H1 (cell line): ENCODE measurements around the gene SORBS1. TPM values are rescaled to one million over a fixed set of nuclear protein-coding genes. Genes with fewer than 3 reads are reported as not detected.

Source experiments
- CTCF ChIA-PET: fragments of 300-600 bp; sonication (Branson Sonifier 250); formaldehyde crosslinking; loops from one replicate; lab custom pipeline; 2021; ENCODE audit not compliant: partially characterized antibody; lab: Charles Lee
- POLR2A ChIA-PET: fragments of 300-600 bp; sonication (Branson Sonifier 250); formaldehyde crosslinking; loops from one replicate; lab custom pipeline; 2021; ENCODE audit warnings: inconsistent platforms; ENCODE audit not compliant: partially characterized antibody; lab: Charles Lee
- DNase-seq, 2 experiments: peaks; one replicate each; pipeline versions ENCODE4 v3.0.0 to v3.0.0-alpha.2; 2010 to 2022; ENCODE audit warnings: low spot score in 2 of 2, low read depth in 1 of 2, mixed read lengths in 1 of 2
- FAIRE-seq: peaks from 2 replicates; lab custom pipeline; 2011; peaks lifted over from hg19 to GRCh38; lab: Jason Lieb, UNC
- H2AFZ ChIP-seq: 2 replicates; pipeline ENCODE4 v1.8.1; 2012; ENCODE audit warnings: low read length, inconsistent platforms
- H2AK5ac ChIP-seq: 2 replicates; pipeline ENCODE4 v1.6.1; 2013; ENCODE audit warnings: low read depth, low read length
- H2BK120ac ChIP-seq: replicated peaks from 2 replicates; pipeline ENCODE3; 2013; ENCODE audit warnings: low read depth, low read length, inconsistent platforms
- H2BK12ac ChIP-seq: 2 replicates; pipeline ENCODE4 v1.6.1; 2013; ENCODE audit warnings: low read depth, low read length
- H2BK15ac ChIP-seq: 2 replicates; pipeline ENCODE4 v1.6.1; 2013; ENCODE audit warnings: low read length
- H2BK20ac ChIP-seq: 2 replicates; pipeline ENCODE4 v1.6.1; 2013; ENCODE audit warnings: low read length
- H2BK5ac ChIP-seq: 2 replicates; pipeline ENCODE4 v1.6.1; 2013; ENCODE audit warnings: low read depth, low read length
- H3K14ac ChIP-seq: 2 replicates; pipeline ENCODE4 v1.6.1; 2013; ENCODE audit warnings: inconsistent platforms; ENCODE audit not compliant: insufficient read length
- H3K18ac ChIP-seq: 2 replicates; pipeline ENCODE4 v1.6.1; 2013; ENCODE audit warnings: low read length; ENCODE audit errors: extremely low read depth
- H3K23ac ChIP-seq: 2 replicates; pipeline ENCODE4 v1.6.1; 2013; ENCODE audit warnings: inconsistent platforms; ENCODE audit not compliant: insufficient read length
- H3K23me2 ChIP-seq: 2 replicates; pipeline ENCODE4 v1.6.1; 2013; ENCODE audit warnings: low read depth, low read length
- H3K27ac ChIP-seq: 2 replicates; pipeline ENCODE4 v1.6.1; 2011; ENCODE audit warnings: low read depth, low read length, inconsistent platforms
- H3K27me3 ChIP-seq, 4 experiments: replicated peaks in 1 of 4; 1 replicate in 1 of 4; 2 replicates in 3 of 4; pipeline versions ENCODE4 v1.6.1 to v1.8.1; 2011 to 2013; ENCODE audit warnings: low read length in 3 of 4, mild to moderate bottlenecking in 3 of 4, inconsistent platforms in 2 of 4, mixed read lengths in 2 of 4, moderate library complexity in 1 of 4; ENCODE audit not compliant: control insufficient read depth in 3 of 4, insufficient read depth in 3 of 4; ENCODE audit errors: extremely low read depth in 1 of 4
- H3K36me3 ChIP-seq, 4 experiments: 2 replicates each; pipeline versions ENCODE4 v1.6.1 to v1.8.1; 2011 to 2013; ENCODE audit warnings: mild to moderate bottlenecking in 4 of 4, low read length in 3 of 4, moderate library complexity in 2 of 4, control low read depth in 1 of 4, inconsistent platforms in 1 of 4; ENCODE audit not compliant: insufficient read depth in 4 of 4, control insufficient read depth in 2 of 4
- H3K4ac ChIP-seq: replicated peaks from 2 replicates; pipeline ENCODE3; 2013; ENCODE audit warnings: low read length, low read depth, mixed read lengths, inconsistent platforms; ENCODE audit not compliant: insufficient read length
- H3K4me1 ChIP-seq, 4 experiments: replicated peaks in 1 of 4; 1 replicate in 1 of 4; 2 replicates in 3 of 4; pipeline versions ENCODE4 v1.6.1 to v1.8.1; 2011 to 2013; ENCODE audit warnings: low read length in 3 of 4, inconsistent platforms in 2 of 4, mixed read lengths in 1 of 4; ENCODE audit not compliant: insufficient read depth in 4 of 4, control insufficient read depth in 3 of 4
- H3K4me2 ChIP-seq, 2 experiments: 2 replicates each; pipeline versions ENCODE4 v1.6.1 to v1.8.1; 2011 to 2013; ENCODE audit warnings: low read depth in 2 of 2, low read length in 2 of 2, control low read depth in 1 of 2, inconsistent platforms in 1 of 2, mild to moderate bottlenecking in 1 of 2; ENCODE audit not compliant: insufficient read depth in 1 of 2
- H3K4me3 ChIP-seq, 4 experiments: fragments of 200-600, 300-600 bp in 1 of 4; sonication (generic), shearing (Covaris generic), sonication (Bioruptor Twin) in 1 of 4; 2 replicates each; pipeline versions ENCODE4 v1.5.1 to v1.8.1; 2011 to 2016; ENCODE audit warnings: low read length in 4 of 4, low read depth in 3 of 4, control low read depth in 2 of 4, inconsistent platforms in 2 of 4, mild to moderate bottlenecking in 2 of 4, mixed read lengths in 1 of 4, moderate library complexity in 1 of 4; ENCODE audit not compliant: insufficient read depth in 2 of 4; ENCODE audit errors: extremely low read depth in 1 of 4
- H3K56ac ChIP-seq: replicated peaks from 2 replicates; pipeline ENCODE3; 2013; ENCODE audit warnings: low read depth, mild to moderate bottlenecking, mixed read lengths, low read length, inconsistent platforms; ENCODE audit not compliant: insufficient read length
- H3K79me1 ChIP-seq: 2 replicates; pipeline ENCODE4 v1.6.1; 2013; ENCODE audit warnings: low read depth, low read length, control low read depth
- H3K79me2 ChIP-seq, 2 experiments: 2 replicates each; pipeline versions ENCODE4 v1.6.1 to v1.8.1; 2012 to 2013; ENCODE audit warnings: low read length in 2 of 2, mild to moderate bottlenecking in 2 of 2, inconsistent platforms in 1 of 2; ENCODE audit not compliant: insufficient read depth in 2 of 2, control insufficient read depth in 1 of 2
- H3K9ac ChIP-seq, 4 experiments: replicated peaks in 1 of 4; 1 replicate in 1 of 4; 2 replicates in 3 of 4; pipeline versions ENCODE4 v1.6.1 to v1.8.1; 2011 to 2013; ENCODE audit warnings: low read depth in 3 of 4, low read length in 3 of 4, control low read depth in 2 of 4, mild to moderate bottlenecking in 2 of 4, moderate library complexity in 2 of 4, inconsistent platforms in 1 of 4; ENCODE audit errors: extremely low read depth in 1 of 4
- H3K9me3 ChIP-seq, 2 experiments: 2 replicates each; pipeline versions ENCODE4 v1.6.1 to v1.8.1; 2012 to 2013; ENCODE audit warnings: mild to moderate bottlenecking in 2 of 2, moderate library complexity in 2 of 2, control low read depth in 1 of 2, inconsistent platforms in 1 of 2, low read depth in 1 of 2, low read length in 1 of 2, mixed read lengths in 1 of 2; ENCODE audit not compliant: insufficient read depth in 2 of 2
- H4K20me1 ChIP-seq, 2 experiments: replicated peaks in 1 of 2; 2 replicates each; pipeline versions ENCODE3 to v1.8.1; 2011 to 2013; ENCODE audit warnings: inconsistent platforms in 2 of 2, low read length in 2 of 2, mild to moderate bottlenecking in 1 of 2; ENCODE audit not compliant: insufficient read depth in 2 of 2, control insufficient read depth in 1 of 2
- H4K5ac ChIP-seq: 2 replicates; pipeline ENCODE4 v1.6.1; 2013; ENCODE audit warnings: low read length, low read depth, mixed read lengths, inconsistent platforms; ENCODE audit not compliant: insufficient read length
- H4K8ac ChIP-seq: 2 replicates; pipeline ENCODE4 v1.8.0; 2013; ENCODE audit warnings: mild to moderate bottlenecking, moderate library complexity, low read length, inconsistent platforms; ENCODE audit not compliant: insufficient read depth; ENCODE audit errors: extremely low read depth
- H4K91ac ChIP-seq: replicated peaks from 2 replicates; pipeline ENCODE3; 2013; ENCODE audit warnings: low read length, mixed read lengths, inconsistent platforms; ENCODE audit not compliant: insufficient read length
- BRCA1 ChIP-seq: IDR thresholded peaks from 2 replicates; pipeline ENCODE4 v1.6.1; 2012; ENCODE audit warnings: low read depth, low read length, improper control_type of control experiment
- CREB1 ChIP-seq: IDR thresholded peaks from 2 replicates; pipeline ENCODE4 v1.6.1; 2012; ENCODE audit warnings: inconsistent platforms
- EZH2 ChIP-seq: fragments of 200-600 bp; sonication (generic); IDR thresholded peaks from 2 replicates; pipeline ENCODE4 v1.7.1; 2012; ENCODE audit warnings: low read depth, mild to moderate bottlenecking, moderate library complexity, low read length, inconsistent platforms; ENCODE audit not compliant: severe bottlenecking
- FOSL1 ChIP-seq: IDR thresholded peaks from 2 replicates; pipeline ENCODE4 v1.6.1; 2011; ENCODE audit warnings: mild to moderate bottlenecking, low read depth, low read length, moderate library complexity; ENCODE audit not compliant: insufficient read depth
- GABPA ChIP-seq: IDR thresholded peaks from 2 replicates; pipeline ENCODE4 v1.6.1; 2011; ENCODE audit warnings: mild to moderate bottlenecking, low read length, moderate library complexity, borderline replicate concordance; ENCODE audit not compliant: insufficient read depth
- HDAC2 ChIP-seq, 2 experiments: fragments of 300-600 bp in 1 of 2; sonication (generic) in 1 of 2; IDR thresholded peaks; 2 replicates each; pipeline ENCODE4 v1.6.1; 2011 to 2012; ENCODE audit warnings: low read depth in 2 of 2, low read length in 2 of 2, mild to moderate bottlenecking in 2 of 2, moderate library complexity in 2 of 2, borderline replicate concordance in 1 of 2, inconsistent platforms in 1 of 2
- KDM1A ChIP-seq: fragments of 200-600, 300-600 bp; sonication (generic); IDR thresholded peaks from 2 replicates; pipeline ENCODE4 v1.7.1; 2016; ENCODE audit warnings: mild to moderate bottlenecking, low read length, borderline replicate concordance
- SIX5 ChIP-seq: IDR thresholded peaks from 2 replicates; pipeline ENCODE4 v1.6.1; 2011; ENCODE audit warnings: mild to moderate bottlenecking, low read depth, low read length
- SP4 ChIP-seq: IDR thresholded peaks from 2 replicates; pipeline ENCODE4 v1.6.1; 2012; ENCODE audit warnings: low read length, inconsistent platforms
- SRF ChIP-seq: IDR thresholded peaks from 2 replicates; pipeline ENCODE4 v1.6.1; 2011; ENCODE audit warnings: mild to moderate bottlenecking, low read depth, low read length, moderate library complexity
- WGBS, 2 experiments: shearing (Covaris generic) in 1 of 2; methylation state at CpG; one replicate each; pipeline versions ENCODE4 v1.1.6 to v1.1.7; 2013 to 2015; ENCODE audit warnings: low lambda C conversion rate in 2 of 2, mixed read lengths in 2 of 2, inconsistent platforms in 1 of 2, low coverage in 1 of 2, missing lambda C conversion rate in 1 of 2; ENCODE audit not compliant: insufficient replicate concordance in 2 of 2, insufficient coverage in 1 of 2, insufficient read length in 1 of 2; ENCODE audit errors: extremely low coverage in 1 of 2, missing lambda C conversion rate in 1 of 2; 5-methylcytosine and 5-hydroxymethylcytosine counted together
- polyA plus RNA-seq, 7 experiments: library from polyadenylated mRNA; depleted of rRNA in 3 of 7; stranded (reverse) in 5 of 7; unstranded in 2 of 7; fragments of >200 nt in 5 of 7; fragments of 200-250 nt in 2 of 7; gene quantifications; 1 replicate in 5 of 7; 2 replicates in 1 of 7; 4 replicates in 1 of 7; pipeline versions ENCODE4 v1.2.1 to v1.2.3, GENCODE V29; 2011 to 2013; ENCODE audit warnings: missing spikeins in 2 of 7, mixed read lengths in 2 of 7
- total RNA-seq: library from RNA; stranded (reverse); fragmentation: NEBNext Ultra II Directional; extraction: Animal tissue kit (Norgen Biotek cat#: 25700); gene quantifications from 2 replicates; pipeline ENCODE4 v1.2.1, GENCODE V29; 2021
- TF ChIP-seq, protein P1 (sequence below), 3 experiments: IDR thresholded peaks; 1 replicate in 2 of 3; 2 replicates in 1 of 3; pipeline versions ENCODE4 v1.5.1 to v1.6.1; 2011; ENCODE audit warnings: low read length in 3 of 3, mild to moderate bottlenecking in 3 of 3, inconsistent platforms in 2 of 3, low read depth in 1 of 3, moderate library complexity in 1 of 3; ENCODE audit not compliant: insufficient read depth in 1 of 3; ENCODE audit errors: control extremely low read depth in 1 of 3

SORBS1 gene
- total and polyA plus RNA-seq, 2 of the 8 experiments (the other 6 are each of a cell fraction or from before 2014, with no cell fraction given): 16.0 to 35.0 TPM

DNA sequence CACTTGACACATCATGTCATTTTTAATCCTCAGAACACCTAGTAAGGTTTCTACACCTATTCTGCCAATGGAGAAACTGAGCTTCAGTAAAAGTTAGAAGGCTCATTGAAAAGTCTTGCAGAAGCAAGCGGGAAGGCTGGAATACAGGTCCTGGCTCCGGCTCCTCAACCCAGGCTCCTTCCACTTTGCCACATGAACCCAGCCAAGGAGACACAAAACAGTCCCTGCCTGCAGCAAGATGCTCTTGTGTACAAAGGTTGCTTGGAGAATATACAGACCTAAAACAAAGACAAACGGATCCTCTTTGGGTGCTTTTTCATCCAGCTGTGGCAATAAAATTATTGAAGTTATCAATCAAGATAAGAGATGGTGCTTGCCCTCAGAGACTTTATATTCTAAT lies 106.8 kb downstream of the SORBS1 start:
- H2BK12ac ChIP-seq: no peak overlapping the region
- POLR2A ChIA-PET: interaction anchor here (1.1 kb wide), 1 partner anchor 24 kb away, joined by 3 read pairs; no protein-coding TSS in a partner anchor
- 90% methylated on average over 3 of the region's 3 CpGs; no CpG with 5 or more reads in 1 of the 2 experiments for WGBS, 2 experiments
- H3K27ac ChIP-seq: no peak overlapping the region
- no peaks in the 10 kb centered on the region for H3K36me3 ChIP-seq
- FAIRE-seq: no peak
- H2BK20ac ChIP-seq: no peak overlapping the region
- no peak overlapping the region for H3K56ac ChIP-seq
- no peak overlapping the region for H2AK5ac ChIP-seq
- no peaks in the 10 kb centered on the region for H3K9me3 ChIP-seq
- H4K20me1 ChIP-seq: peaks cover 0 to 2% of the 10 kb centered on the region in 2 experiments
- DNase-seq: no peak
- H3K14ac ChIP-seq: no peak overlapping the region
- H4K5ac ChIP-seq: no peak overlapping the region
- H2BK5ac ChIP-seq: no peak overlapping the region
- H4K8ac ChIP-seq: no peak overlapping the region
- no peaks in the 10 kb centered on the region for H3K79me1 ChIP-seq
- no peak overlapping the region for H3K9ac ChIP-seq
- H4K91ac ChIP-seq: no peak overlapping the region
- no peak overlapping the region for H3K4me3 ChIP-seq
- no peak overlapping the region for H3K4me2 ChIP-seq
- CTCF ChIA-PET: interaction anchor here (0.8 to 20.8 kb wide), 7 partner anchors 9 to 150 kb away, joined by 3 to 284 read pairs (median 6); no protein-coding TSS in a partner anchor
- 0 out of 4 replicates have a peak, but pooled peaks cover 0 to 3% of the 10 kb centered on the region in 2 experiments for H3K79me2 ChIP-seq
- no peak overlapping the region for H3K23ac ChIP-seq
- no peaks in the 10 kb centered on the region for H3K27me3 ChIP-seq
- no peak overlapping the region for H2BK120ac ChIP-seq
- no peak overlapping the region for H2BK15ac ChIP-seq
- H3K4me1 ChIP-seq: peaks cover 0 to 4% (median under 1%) of the 10 kb centered on the region in 4 experiments; a peak in 2 of 7 replicates
- H3K4ac ChIP-seq: no peak overlapping the region
- no peak overlapping the region for H2AFZ ChIP-seq
- no peaks in the 10 kb centered on the region for H3K23me2 ChIP-seq
- H3K18ac ChIP-seq: no peak overlapping the region
- no peak for TF ChIP-seq KDM1A
- no peak for TF ChIP-seq CREB1
- no peak for TF ChIP-seq HDAC2 (IDR thresholded peaks at IDR 0.05; ENCODE audit: borderline replicate concordance in 1 of 2, low read depth in 2 of 2, low read length in 2 of 2)
- TF ChIP-seq SRF: no peak
- TF ChIP-seq, protein P1, sequence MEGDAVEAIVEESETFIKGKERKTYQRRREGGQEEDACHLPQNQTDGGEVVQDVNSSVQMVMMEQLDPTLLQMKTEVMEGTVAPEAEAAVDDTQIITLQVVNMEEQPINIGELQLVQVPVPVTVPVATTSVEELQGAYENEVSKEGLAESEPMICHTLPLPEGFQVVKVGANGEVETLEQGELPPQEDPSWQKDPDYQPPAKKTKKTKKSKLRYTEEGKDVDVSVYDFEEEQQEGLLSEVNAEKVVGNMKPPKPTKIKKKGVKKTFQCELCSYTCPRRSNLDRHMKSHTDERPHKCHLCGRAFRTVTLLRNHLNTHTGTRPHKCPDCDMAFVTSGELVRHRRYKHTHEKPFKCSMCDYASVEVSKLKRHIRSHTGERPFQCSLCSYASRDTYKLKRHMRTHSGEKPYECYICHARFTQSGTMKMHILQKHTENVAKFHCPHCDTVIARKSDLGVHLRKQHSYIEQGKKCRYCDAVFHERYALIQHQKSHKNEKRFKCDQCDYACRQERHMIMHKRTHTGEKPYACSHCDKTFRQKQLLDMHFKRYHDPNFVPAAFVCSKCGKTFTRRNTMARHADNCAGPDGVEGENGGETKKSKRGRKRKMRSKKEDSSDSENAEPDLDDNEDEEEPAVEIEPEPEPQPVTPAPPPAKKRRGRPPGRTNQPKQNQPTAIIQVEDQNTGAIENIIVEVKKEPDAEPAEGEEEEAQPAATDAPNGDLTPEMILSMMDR (IDR thresholded peaks at IDR 0.05; ENCODE audit: control extremely low read depth in 1 of 3, insufficient read depth in 1 of 3, low read depth in 1 of 3, low read length in 3 of 3): no peak
- TF ChIP-seq FOSL1: no peak
- TF ChIP-seq GABPA: no peak
- no peak for TF ChIP-seq SP4
- TF ChIP-seq EZH2: no peak
- no peak for TF ChIP-seq SIX5
- no peak for TF ChIP-seq BRCA1
